IMR-90 (cell line): ENCODE measurements around the gene PMAIP1. TPM values are rescaled to one million over a fixed set of nuclear protein-coding genes. Genes with fewer than 3 reads are reported as not detected.
A peak's percentile ranks its signal among the peaks of the same experiment; 100 is the strongest.

Source experiments
- ATAC-seq: fragments of 200-7000 bp; cut with Tn5 transposase; 2 replicates; pipeline ENCODE4 v1.9.1; 2020; ENCODE audit warnings: low read depth, mild to moderate bottlenecking, moderate library complexity
- BruUV-seq: library from RNA; stranded (reverse); fragments of 400-500 nt; replicated peaks from 2 replicates; lab custom pipeline; 2021; lab: Mats Ljungman, UMichigan
- CTCF ChIA-PET: fragments of 300-600 bp; formaldehyde crosslinking; extraction: SDS; loops from one replicate; lab custom pipeline; 2021; ENCODE audit warnings: antibody characterized with exemption; lab: Yijun Ruan, JAX
- POLR2A ChIA-PET: fragments of 300-600 bp; sonication (Branson Sonifier 250); formaldehyde crosslinking; loops from one replicate; lab custom pipeline; 2022; ENCODE audit warnings: antibody characterized with exemption; ENCODE audit not compliant: unreplicated experiment; lab: Charles Lee
- DNase-seq: peaks from one replicate; pipeline ENCODE4 v3.0.0; 2013
- H2AFZ ChIP-seq: replicated peaks from 2 replicates; pipeline ENCODE3; 2013; ENCODE audit warnings: low read length, mild to moderate bottlenecking; ENCODE audit not compliant: poor library complexity
- H2AK5ac ChIP-seq: 2 replicates; pipeline ENCODE4 v1.6.1; 2013; ENCODE audit warnings: low read depth, low read length, inconsistent platforms
- H2AK9ac ChIP-seq: replicated peaks from 2 replicates; pipeline ENCODE3; 2013; ENCODE audit warnings: mild to moderate bottlenecking, low read depth, low read length, moderate library complexity; ENCODE audit not compliant: poor library complexity
- H2BK120ac ChIP-seq: 2 replicates; pipeline ENCODE4 v1.6.1; 2013; ENCODE audit warnings: low read depth, low read length, inconsistent platforms
- H2BK15ac ChIP-seq: 3 replicates; pipeline ENCODE4 v1.6.1; 2013; ENCODE audit warnings: low read depth, low read length, inconsistent platforms
- H2BK20ac ChIP-seq: 2 replicates; pipeline ENCODE4 v1.6.1; 2013; ENCODE audit warnings: low read depth, mild to moderate bottlenecking, inconsistent platforms, low read length, moderate library complexity
- H2BK5ac ChIP-seq: 2 replicates; pipeline ENCODE4 v1.6.1; 2013; ENCODE audit warnings: mild to moderate bottlenecking, low read depth, low read length, inconsistent platforms; ENCODE audit not compliant: poor library complexity, severe bottlenecking
- H3K14ac ChIP-seq: replicated peaks from 2 replicates; pipeline ENCODE4 v1.6.1; 2013; ENCODE audit warnings: low read depth, low read length, inconsistent platforms
- H3K18ac ChIP-seq: 2 replicates; pipeline ENCODE4 v1.6.1; 2013; ENCODE audit warnings: low read depth, low read length, control low read depth
- H3K23ac ChIP-seq: 2 replicates; pipeline ENCODE4 v1.6.1; 2013; ENCODE audit warnings: low read depth, low read length, inconsistent platforms
- H3K27ac ChIP-seq: 2 replicates; pipeline ENCODE4 v1.5.1; 2013; ENCODE audit warnings: mild to moderate bottlenecking, control low read depth, low read length; ENCODE audit not compliant: insufficient read depth
- H3K27me3 ChIP-seq: 2 replicates; pipeline ENCODE4 v1.6.1; 2013; ENCODE audit warnings: low read length; ENCODE audit not compliant: control insufficient read depth, insufficient read depth
- H3K36me3 ChIP-seq: 2 replicates; pipeline ENCODE4 v1.6.1; 2013; ENCODE audit warnings: low read length, mixed read lengths; ENCODE audit not compliant: control insufficient read depth, insufficient read depth
- H3K4ac ChIP-seq: 2 replicates; pipeline ENCODE4 v1.6.1; 2013; ENCODE audit warnings: low read depth, low read length, inconsistent platforms
- H3K4me1 ChIP-seq: 2 replicates; pipeline ENCODE4 v1.6.1; 2013; ENCODE audit warnings: low read length, mixed read lengths; ENCODE audit not compliant: control insufficient read depth, insufficient read depth
- H3K4me2 ChIP-seq: 2 replicates; pipeline ENCODE4 v1.6.1; 2013; ENCODE audit warnings: low read depth, mild to moderate bottlenecking, control low read depth, low read length, moderate library complexity
- H3K4me3 ChIP-seq: 2 replicates; pipeline ENCODE4 v1.5.1; 2013; ENCODE audit warnings: low read depth, mild to moderate bottlenecking, control low read depth, low read length, moderate library complexity; ENCODE audit not compliant: insufficient read depth
- H3K56ac ChIP-seq: 2 replicates; pipeline ENCODE4 v1.6.1; 2013; ENCODE audit warnings: low read length, inconsistent platforms; ENCODE audit not compliant: insufficient read depth; ENCODE audit errors: extremely low read depth
- H3K79me1 ChIP-seq, 2 experiments: 2 replicates each; pipeline ENCODE4 v1.6.1; 2013; ENCODE audit warnings: low read length in 2 of 2, inconsistent platforms in 1 of 2, low read depth in 1 of 2
- H3K9ac ChIP-seq: 2 replicates; pipeline ENCODE4 v1.6.1; 2013; ENCODE audit warnings: low read depth, low read length, control low read depth
- H3K9me1 ChIP-seq: 2 replicates; pipeline ENCODE4 v1.6.1; 2013; ENCODE audit warnings: low read length, inconsistent platforms; ENCODE audit not compliant: insufficient read depth
- H3K9me3 ChIP-seq: 2 replicates; pipeline ENCODE4 v1.6.1; 2013; ENCODE audit warnings: low read length; ENCODE audit not compliant: control insufficient read depth, insufficient read depth
- H4K20me1 ChIP-seq: 2 replicates; pipeline ENCODE4 v1.6.1; 2013; ENCODE audit warnings: low read length, inconsistent platforms; ENCODE audit not compliant: insufficient read depth
- H4K5ac ChIP-seq: 2 replicates; pipeline ENCODE4 v1.6.1; 2013; ENCODE audit warnings: mild to moderate bottlenecking, low read depth, low read length, control low read depth
- H4K8ac ChIP-seq, 2 experiments: 2 replicates each; pipeline ENCODE4 v1.6.1; 2013; ENCODE audit warnings: low read depth in 2 of 2, low read length in 2 of 2, control low read depth in 1 of 2, inconsistent platforms in 1 of 2
- H4K91ac ChIP-seq: 2 replicates; pipeline ENCODE4 v1.6.1; 2013; ENCODE audit warnings: low read depth, low read length, inconsistent platforms; ENCODE audit not compliant: insufficient read depth
- MAFK ChIP-seq: IDR thresholded peaks from 2 replicates; pipeline ENCODE4 v1.6.1; 2012; ENCODE audit warnings: low read depth, low read length, improper control_type of control experiment
- NFE2L2 ChIP-seq: fragments of 150-350 bp; IDR thresholded peaks from 2 replicates; pipeline ENCODE4 v1.6.1; 2016; ENCODE audit warnings: low read depth, mild to moderate bottlenecking, low read length
- WGBS, 2 experiments: methylation state at CpG; one replicate each; pipeline versions ENCODE4 v1.1.5 to v1.1.7; 2013; ENCODE audit warnings: missing lambda C conversion rate in 2 of 2; ENCODE audit not compliant: insufficient read length in 1 of 2; ENCODE audit errors: extremely low coverage in 2 of 2; 5-methylcytosine and 5-hydroxymethylcytosine counted together
- dilution Hi-C: fragments of 300-500 bp; cut with HindIII; formaldehyde crosslinking; loops from one replicate; pipeline ENCODE4 v1.14.3; 2018; ENCODE audit warnings: low sequenced_read_pairs; ENCODE audit not compliant: unreplicated experiment
- in situ Hi-C: fragments of 300-500 bp; cut with MboI; formaldehyde crosslinking; loops from 3 replicates; pipeline ENCODE4 v1.14.3; 2019; ENCODE audit warnings: low sequenced_read_pairs, inconsistent platforms, mixed read lengths
- intact Hi-C: fragments of 100-400 bp; cut with micrococcal nuclease; formaldehyde crosslinking; loops from 2 replicates; pipeline ENCODE4 v1.10.0; 2022
- polyA plus RNA-seq, 3 experiments: library from polyadenylated mRNA; depleted of rRNA; stranded (reverse); fragments of >200 nt; gene quantifications; 2 replicates each; pipeline ENCODE4 v1.2.3, GENCODE V29; 2012; ENCODE audit warnings: low replicate concordance in 1 of 3
- total RNA-seq: library from RNA; depleted of rRNA; stranded (reverse); fragments of >200 nt; gene quantifications from 2 replicates; pipeline ENCODE4 v1.2.3, GENCODE V29; 2012

Gene PMAIP1
- total and polyA plus RNA-seq, 2 of the 4 experiments (the other 2 are of a cell fraction), result 14.0 to 30.1 TPM

- ChIA-PET POLR2A (interaction anchor here (0.6 kb wide), 1 partner anchor 59 kb away, joined by 5 read pairs; no protein-coding TSS in a partner anchor), CTCF (no interaction called here)
- Histone ChIP-seq H2BK120ac (no peak overlapping the region), H3K36me3 (peaks cover 7% of the 10 kb centered on the region), H2AFZ (no peak overlapping the region), H3K4me1 (peaks cover 15% of the 10 kb centered on the region), H4K20me1 (peaks cover 31% of the 10 kb centered on the region), H2BK15ac (no peak overlapping the region), H3K9me3 (no peaks in the 10 kb centered on the region), H4K5ac (no peak overlapping the region), H3K9me1 (peaks cover 15% of the 10 kb centered on the region), H3K18ac (no peak overlapping the region), H2BK5ac (no peak overlapping the region), H3K23ac (no peak overlapping the region; the same call in 1 of the 2 replicates), H3K4ac (no peak overlapping the region), H3K27ac (no peak overlapping the region), H2AK5ac (0 out of 2 replicates have a peak overlapping the region, but pooled peaks have one; percentile 42), H3K4me3 (no peak overlapping the region), H3K27me3 (no peaks in the 10 kb centered on the region), H3K9ac (no peak overlapping the region), H3K79me1 (peaks cover 9 to 44% of the 10 kb centered on the region in 2 experiments; a peak in 3 of 4 replicates), H3K14ac (no peak overlapping the region), H2BK20ac (no peak overlapping the region), H4K91ac (no peak overlapping the region), H3K56ac (no peak overlapping the region), H3K4me2 (peak overlapping the region; percentile 41; the same call in 1 of the 2 replicates), H4K8ac (no peak overlapping the region), H2AK9ac (no peak overlapping the region)
- ATAC-seq, result no peak
- DNase-seq, result no peak
- BruUV-seq, result no TSS peak
- dilution Hi-C loops, result no loop called here
- TF ChIP-seq NFE2L2 (no peak), MAFK (peak; percentile 61)
- WGBS, 2 experiments, result no CpG with 5 or more reads among the region's 8 CpGs
- in situ Hi-C loops, result no loop called here
- intact Hi-C loops, result loop anchor here (5.0 to 10.0 kb wide), 3 partner anchors 41 to 278 kb away; partner anchors contain the start of gene CCBE1
Measured at GRCh38 chr18:59902993-59903610, 3.3 kb downstream of the PMAIP1 start.
